ENCODE measurements around the gene ADGRG3.

Gene ADGRG3

DNA sequence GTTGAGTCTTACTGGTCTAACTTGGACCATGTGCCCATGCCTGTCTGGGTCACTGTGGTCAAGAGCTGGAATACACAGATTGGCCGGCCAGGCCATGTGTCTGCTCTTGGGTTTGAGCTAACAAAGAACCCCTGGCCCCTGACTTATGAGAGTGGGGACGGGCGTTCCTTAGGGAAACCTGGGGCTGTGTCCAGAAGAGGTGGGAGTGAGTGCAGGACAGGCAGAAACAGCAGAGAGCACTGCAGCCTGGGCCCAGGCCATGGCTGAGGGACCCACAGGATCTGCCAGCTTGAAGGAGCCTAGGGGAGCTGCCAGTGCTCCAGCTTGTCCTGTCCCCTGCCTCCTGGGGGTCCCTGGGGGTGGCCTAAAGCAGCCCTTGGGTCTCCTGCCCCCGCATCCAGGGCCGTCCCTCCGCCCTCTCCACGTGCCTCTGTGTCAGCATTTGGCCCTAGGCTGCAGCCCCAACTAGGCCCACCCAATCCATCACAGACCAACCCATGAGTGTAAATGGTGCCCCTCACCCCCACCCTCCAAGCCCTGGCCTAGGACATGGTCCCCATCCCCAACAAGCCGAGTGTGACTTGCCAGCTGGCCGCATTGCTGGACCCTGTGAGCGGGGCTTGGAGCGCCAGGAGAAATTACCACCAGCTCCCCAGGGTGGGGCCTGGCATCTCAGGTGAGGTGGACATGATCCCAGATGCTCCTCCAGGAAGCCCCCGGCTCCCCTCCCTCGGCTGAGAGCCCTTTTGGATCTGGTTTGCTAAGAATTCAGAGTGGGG, 14.0 kb downstream of the ADGRG3 start:
- DNase-seq, result no peak

DNA sequence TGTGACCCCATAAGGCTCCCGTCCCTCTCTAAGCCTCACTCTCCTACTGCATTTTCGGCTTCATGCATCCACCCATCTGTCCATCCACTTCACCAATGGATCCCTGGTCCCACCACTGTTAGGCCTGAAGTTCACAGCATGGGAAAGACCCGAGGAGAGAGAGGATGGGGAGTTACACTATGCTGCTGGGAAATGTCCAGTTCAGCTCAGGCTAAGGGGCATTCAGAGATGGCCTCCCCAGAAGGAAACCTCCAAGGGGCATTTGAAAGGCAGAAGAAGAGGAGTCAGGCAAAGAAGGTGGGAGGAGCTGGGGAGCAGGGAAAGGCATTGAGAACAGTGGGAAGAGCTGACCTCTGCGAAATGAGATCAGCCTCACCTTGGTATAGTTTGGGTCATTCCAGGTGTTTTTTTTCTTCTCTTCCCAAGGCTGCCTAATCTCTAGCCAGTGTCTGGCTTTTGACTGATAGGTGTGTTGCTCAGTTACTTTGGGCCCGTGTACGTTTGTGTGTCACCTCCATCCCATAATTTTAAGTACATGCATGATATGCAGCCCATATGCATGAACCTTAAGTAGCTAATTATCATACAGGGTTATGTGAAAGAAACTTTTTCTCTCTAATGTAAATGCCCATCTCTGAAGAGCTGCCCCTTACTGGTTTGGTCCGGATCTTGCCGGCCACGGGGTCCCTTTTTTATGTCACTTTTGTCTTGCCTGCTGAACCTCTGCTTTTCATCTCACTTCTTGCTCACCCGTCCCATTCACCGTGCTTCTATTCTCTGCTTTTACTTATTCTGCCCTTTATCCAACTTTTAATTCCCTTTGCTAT, 14.9 kb downstream of the ADGRG3 start:
- no peak for DNase-seq

DNA sequence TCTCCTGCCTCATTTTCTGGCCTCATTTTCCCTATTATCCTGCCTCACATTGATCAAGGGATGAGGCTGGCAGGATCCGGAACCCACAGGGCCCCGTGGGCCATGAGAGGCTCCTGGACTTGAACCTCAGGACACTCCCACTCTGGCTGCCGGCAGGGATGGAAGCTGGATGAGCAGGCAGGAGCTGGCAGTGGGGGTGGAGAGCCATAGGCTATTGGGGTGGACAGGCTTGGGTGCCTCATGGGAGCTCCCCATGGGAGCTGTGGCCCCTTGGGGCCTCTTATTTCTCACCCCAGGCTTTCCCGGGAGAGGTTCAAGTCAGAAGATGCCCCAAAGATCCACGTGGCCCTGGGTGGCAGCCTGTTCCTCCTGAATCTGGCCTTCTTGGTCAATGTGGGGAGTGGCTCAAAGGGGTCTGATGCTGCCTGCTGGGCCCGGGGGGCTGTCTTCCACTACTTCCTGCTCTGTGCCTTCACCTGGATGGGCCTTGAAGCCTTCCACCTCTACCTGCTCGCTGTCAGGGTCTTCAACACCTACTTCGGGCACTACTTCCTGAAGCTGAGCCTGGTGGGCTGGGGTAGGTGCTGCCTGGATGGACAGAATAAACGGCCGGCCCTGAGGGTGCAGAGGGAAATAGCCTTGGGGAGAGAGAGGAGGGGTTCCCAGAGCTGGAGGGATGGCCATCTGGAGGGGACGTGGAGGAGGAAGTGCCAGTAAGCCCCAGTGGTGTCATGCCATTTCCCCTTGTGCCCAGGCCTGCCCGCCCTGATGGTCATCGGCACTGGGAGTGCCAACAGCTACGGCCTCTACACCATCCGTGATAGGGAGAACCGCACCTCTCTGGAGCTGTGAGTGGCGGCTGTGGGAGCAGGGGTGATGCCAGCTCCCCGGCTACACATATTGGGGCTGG, 15.8 kb downstream of the ADGRG3 start:
- DNase-seq, result no peak

DNA sequence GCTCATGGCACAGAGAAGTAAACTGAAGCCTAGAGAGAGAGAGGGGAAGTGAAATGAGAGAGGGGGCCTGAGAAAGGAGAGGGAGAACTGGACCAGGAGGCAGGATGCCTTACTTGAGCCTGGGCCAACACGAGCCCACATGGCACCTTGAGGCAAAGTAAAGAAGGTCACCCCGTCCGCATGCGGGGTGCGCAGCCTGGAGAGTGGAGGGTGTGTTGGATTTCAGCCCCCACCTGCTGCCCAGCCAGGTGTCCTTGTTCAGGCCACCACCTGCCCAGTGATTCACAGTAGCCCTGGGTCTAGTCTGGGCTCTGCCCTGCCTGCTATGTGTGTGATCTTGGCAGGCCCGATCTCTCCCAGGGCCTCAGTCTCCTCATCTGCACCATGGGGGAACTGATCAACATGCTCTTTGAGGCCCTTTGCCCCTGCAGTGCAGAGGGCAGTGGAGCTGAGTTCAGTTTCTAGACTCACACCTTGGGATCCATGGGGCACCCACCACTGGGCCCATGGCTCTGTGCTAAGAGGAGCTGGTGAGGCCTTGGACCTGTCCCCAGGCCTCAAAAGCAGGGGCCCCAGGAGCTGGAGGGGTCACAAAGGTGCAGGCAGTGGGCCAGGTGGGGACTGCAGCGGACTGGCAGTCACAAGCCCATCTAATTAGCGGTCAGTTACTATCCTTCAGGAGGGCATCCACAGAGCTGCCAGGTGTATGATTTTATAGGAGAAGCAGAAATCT, 16.7 kb downstream of the ADGRG3 start:
- DNase-seq, result no peak

DNA sequence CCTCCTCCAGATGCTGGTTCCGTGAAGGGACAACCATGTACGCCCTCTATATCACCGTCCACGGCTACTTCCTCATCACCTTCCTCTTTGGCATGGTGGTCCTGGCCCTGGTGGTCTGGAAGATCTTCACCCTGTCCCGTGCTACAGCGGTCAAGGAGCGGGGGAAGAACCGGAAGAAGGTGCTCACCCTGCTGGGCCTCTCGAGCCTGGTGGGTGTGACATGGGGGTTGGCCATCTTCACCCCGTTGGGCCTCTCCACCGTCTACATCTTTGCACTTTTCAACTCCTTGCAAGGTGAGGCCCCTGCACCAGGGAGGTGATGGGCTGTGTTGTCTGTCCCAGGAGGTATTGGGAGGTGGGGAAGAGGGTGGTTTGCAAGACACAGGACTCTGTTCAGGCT, 17.5 kb downstream of the ADGRG3 start:
- no peak for DNase-seq

DNA sequence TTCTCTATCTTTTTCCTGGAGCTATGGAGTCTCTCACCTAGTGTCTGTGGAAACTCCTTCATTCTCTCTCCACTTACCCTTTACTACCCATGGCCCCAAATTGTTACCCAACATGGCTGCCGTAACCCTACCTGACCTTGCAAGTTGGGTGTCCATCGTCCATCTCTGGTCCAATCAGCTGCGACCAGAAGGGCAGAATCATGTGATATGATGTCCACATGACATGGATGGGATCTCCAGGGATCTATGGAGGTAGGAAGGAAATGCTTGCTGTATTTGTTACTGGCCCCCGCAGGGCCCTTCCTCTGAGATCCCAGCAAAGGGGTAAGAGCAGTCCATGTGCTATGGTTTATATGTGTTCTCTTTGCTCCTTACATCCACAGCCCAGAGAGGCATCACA, 18.5 kb downstream of the ADGRG3 start:
- no peak for DNase-seq

DNA sequence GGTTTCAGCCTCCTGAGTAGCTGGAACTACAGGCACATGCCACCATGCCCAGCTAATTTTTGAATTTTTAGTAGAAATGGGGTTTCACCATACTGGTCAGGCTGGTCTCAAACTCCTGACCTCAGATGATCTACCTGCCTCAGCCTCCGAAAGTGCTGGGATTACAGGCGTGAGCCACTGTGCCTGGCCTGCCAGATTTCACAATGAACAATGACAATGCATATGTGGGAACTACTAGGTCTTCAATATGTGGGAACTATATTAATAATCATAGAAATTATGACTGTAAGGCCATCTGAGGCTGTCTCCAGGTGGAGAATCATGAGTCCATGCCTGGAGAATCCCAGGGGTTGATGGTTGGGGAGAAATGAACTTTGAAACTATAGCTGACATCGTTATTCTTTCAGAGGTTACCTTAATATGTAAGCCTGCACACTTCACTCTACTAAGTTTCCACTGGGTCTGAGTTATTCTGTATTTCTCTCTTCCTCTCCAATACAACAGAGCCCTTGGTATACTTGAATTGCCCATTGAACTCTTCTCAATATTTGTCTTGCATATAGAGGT, 19.3 kb downstream of the ADGRG3 start:
- no peak for DNase-seq

DNA sequence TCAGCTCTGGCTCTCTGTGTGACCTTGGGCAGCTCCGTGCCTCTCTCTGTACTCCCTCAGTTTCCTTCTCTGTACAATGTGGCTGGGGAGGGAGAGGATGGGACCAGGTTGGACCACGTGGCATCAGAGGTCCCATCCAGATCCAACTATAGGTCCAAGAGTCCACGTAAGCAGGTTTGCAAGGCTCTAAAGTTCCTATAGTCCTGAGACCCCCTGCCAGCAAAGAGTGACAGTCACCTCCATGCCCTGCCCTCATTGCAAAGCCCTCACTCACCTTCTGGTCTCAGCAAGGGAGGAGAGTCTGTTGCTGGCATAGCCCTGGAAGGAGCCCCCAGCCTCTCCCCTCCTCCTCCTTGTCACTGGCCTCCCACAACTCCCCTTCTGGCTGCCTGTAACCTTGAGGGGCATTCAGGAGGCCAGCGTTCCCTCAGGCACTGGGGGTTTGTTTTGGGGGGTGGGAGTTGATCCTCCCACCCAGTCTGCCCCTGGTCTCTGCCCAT, 20.4 kb downstream of the ADGRG3 start:
- no peak for DNase-seq

DNA sequence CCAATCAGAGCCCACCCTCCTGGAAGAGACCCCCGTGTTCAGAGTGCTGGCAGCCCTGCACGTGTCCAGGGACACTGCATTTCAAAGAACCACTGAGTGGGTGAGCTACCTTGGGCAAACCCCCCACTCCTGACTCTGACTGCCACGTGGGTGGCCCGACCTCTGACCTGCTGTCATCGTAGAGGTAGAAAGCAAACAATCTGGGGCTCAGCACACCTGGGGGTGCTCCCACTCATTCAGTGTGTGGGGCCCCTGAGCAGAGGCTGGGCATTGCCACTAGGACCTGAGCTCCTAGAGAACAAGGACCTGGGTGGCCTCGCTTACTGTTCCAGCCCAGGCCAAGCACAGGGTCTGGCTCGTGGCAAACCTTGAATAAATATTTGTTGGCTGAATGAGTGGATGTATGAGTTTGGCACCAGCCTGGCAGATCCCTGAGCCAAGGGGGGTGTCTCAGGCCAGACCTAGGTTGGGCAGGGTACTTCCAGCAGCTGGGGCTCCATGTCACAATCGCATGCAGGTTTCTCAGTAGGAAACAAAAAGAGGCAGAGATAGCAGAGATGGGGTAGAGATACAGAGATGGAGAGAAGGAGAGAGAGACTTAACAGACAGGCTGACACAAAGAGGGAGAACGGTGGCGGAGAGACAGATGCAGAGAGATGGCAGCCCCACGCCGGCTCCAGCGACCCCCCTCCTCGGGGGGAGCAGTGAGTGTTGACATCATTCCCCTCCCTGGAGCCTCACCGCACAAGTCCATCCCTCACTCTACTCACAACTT, 21.1 kb downstream of the ADGRG3 start:
- no peak for DNase-seq

DNA sequence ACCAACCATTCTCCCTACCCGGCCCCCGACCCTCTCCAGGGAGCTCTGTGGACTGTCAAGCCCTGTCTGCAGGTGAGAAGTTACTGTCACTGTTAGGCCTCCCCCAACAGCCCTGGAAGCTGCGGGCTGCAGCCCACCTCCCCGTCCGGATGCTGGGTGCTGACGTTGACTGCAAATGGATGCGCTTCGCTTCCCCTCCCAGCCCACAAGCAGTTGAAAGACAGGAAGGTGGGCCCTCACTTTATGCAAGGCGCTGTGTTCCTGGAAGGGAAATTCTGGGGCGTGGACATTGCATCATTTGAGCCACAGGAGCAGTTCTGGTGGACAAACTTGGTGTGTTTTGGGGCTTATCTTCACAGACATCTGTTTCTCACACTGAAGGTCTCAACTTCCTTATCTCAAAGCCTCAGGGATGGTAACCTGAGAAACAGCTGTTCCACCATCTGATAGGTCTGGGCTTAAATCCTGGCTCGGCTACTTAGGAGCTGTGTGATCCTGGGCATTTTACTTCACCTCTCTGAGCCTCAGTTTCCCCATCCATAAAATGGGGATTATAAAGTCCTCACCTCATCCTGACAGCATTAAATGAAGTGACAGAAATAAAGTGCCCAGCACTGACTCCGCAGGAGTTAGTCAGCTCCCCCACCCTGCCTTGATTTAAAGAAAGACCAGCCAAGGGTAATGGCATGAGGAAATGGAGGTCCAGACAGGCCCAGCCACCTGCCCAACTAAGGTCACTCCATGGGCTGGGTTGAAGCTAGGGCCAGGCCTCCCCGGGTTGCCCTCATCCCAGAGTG, 21.9 kb downstream of the ADGRG3 start:
- DNase-seq, result peak in 1 of 2 donors; percentile 13

DNA sequence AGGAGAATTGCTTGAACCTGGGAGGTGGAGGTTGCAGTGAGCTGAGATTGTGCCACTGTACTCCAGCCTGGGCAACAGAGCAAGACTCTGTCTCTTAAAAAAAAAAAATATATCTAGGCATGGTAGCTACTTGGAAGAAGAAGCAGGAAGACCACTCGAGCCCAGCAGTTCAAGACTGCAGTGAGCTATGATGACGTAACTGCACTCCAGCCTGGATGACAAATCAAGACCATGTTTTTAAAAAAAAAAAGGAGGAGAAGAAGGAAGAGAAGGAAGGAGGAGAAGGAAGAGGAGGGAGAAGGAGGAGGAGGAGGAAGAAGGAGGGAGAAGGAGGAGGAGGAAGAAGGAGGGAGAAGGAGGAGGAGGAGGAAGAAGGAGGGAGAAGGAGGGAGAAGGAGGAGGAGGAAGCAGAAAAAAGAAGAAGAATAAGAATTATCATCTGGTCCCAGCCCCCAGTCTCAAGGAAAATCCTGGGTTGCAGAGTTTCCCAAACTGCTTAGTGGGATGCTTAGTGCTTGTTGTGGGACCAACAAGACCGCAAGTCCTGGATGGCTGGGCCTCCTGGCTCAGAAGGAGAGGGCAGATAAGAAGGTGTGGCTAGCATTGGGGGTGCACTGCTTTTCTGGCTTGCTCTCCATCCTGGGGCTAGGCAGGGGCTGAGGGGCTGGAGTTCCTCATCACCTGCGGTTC, 22.8 kb downstream of the ADGRG3 start:
- DNase-seq, result no peak

DNA sequence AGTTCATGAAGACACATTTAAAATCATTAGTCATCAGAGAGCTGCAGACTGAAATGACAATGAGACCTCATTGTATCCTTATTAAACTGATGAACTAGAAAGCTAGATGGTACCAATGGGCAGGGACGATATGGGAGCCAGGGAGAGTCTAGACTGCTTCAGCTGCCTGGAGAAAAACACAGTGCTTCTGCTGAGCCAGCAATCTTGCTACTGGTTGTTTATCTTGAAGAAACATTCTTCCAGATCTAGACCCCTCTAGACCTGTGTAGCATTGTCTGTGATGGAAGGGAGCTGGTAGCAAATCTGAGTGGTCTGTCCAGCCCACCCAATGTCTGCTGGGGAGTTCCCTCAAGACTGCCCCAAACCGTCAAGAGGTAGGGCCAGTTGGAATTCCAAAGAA, 24.5 kb downstream of the ADGRG3 start:
- no peak for DNase-seq

DNA sequence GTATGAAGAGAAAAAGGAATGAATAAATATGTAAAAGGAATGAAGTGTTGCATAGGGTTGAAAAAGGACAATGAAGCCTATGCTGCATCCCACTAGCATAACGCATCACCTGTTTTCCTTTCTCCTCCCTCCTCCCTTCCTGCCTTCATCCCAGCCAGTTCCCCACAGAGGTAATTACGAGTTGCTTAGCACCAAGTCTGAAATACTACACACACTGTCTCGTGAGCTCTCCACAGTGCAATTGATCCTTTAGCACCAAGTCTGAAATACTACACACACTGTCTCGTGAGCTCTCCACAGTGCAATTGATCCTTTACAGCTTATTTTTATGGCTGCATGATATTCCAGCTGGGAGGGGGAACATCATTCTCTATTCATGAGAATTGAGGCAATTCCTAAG, 25.4 kb downstream of the ADGRG3 start:
- no peak for DNase-seq

DNA sequence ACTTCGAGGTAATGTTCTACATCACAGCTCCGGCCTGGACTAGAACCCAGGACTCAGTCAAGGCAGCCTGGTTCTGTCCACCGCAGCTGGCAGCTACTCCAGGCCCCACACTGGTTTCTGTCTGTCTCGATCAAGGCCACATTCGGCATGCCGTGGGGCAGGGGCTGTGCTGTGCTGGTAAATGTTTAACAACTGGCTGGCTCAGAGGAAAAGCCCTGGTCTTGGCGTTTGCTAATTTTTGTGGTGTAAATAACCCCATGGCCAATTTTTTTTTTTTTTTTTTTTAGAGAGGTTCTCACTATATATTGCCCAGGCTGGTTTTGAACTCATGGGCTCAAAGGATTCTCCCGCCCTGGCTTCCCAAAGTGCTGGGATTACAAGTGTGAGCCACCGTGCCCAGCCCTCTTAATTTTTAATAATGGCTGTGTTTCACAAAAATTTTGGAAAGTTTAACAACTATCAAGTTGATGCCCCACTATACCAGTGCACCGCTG, 26.2 kb downstream of the ADGRG3 start:
- DNase-seq, result no peak

DNA sequence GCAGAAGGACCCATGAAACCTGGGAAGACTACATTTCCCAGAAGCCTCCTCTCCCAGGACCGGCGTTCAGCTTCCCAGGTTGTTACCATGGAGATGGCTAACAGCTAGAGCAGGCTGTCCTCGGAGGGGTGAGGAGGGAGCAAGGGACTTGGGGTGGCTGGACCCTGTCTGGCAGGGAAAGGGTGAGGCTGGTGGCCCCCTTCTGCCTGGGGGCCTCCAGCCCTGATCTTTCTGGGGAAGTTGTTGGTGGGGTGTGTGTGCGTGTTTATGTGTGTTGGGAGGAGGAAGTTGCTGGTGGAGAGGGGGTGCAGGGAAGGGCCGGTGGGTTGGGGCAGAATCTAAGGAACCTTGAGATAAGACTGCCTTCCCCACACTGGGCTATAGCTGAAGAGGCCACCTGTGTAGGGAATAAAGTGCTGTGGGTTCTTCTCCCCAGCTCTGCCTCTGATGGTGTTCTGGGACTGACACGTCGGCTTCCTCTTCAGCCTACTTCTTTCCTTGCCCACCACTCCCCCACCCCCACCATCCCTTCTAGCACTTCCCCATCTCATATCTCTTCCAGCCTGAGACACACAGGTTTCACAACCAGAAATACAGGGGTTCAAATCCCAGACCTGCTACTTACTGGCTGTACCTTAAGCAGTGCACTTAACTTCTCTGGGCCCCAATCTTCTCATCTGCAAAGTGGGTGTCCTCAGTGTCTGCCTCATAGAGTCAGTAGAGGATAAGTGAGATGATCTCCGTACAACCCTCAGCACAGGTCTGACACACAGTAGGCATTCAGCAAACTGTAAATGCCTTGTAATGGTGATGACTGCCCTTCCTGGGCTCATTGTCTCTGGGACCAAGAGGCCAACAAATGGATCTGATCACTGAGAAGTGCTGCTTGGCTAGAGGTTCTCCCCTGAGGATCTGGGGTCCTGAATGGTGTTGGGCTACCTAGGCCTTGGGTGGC, 26.9 kb downstream of the ADGRG3 start, which contains the start of gene DRC7:
Gene DRC7 (plus strand): TSS at position 82 of the 955 bp plus-strand sequence. CDS start 3,144 bp downstream, outside the sequence.
- peak in 1 of 2 donors; percentile 17 for DNase-seq

DNA sequence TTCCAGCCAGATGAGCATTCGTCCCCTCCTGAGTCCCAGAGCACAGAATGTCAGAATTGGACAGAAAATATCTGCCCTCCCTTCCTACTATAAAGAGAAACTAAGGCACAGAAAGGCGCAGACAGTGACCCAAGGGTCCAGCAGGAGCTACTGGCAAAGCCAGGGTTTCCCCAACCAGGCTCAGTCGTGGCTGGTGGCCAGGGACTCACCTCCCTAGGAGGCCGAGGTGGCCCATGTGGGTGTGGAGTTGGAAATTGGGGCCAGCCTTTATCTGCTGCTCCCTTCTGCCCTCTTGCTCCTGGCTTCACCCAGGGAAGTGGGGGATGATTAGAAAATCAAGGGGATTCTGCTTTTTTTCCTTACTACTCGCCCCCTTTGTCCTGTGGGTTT, 27.6 kb downstream of the ADGRG3 start:
- DNase-seq, result no peak

DNA sequence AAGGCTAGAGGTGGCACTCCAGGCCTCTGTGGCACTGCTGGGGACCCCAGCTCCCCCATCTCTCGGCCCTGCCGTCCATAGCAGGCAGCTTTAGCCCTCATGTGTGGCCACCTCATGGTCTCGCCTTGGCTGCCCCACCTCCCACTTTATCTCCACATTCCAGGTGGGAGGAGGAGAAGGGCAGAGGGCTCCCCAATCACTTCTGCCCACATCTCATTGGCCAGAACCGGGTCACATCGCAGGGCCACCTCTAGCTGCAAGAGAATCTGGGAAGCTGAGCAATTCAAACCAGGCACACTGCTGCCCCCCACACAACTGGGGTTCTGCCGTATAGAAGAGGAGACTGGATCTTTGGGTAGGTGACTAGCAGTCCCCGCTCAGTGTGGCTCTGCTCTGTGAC, 28.1 kb downstream of the ADGRG3 start:
- DNase-seq, result no peak

DNA sequence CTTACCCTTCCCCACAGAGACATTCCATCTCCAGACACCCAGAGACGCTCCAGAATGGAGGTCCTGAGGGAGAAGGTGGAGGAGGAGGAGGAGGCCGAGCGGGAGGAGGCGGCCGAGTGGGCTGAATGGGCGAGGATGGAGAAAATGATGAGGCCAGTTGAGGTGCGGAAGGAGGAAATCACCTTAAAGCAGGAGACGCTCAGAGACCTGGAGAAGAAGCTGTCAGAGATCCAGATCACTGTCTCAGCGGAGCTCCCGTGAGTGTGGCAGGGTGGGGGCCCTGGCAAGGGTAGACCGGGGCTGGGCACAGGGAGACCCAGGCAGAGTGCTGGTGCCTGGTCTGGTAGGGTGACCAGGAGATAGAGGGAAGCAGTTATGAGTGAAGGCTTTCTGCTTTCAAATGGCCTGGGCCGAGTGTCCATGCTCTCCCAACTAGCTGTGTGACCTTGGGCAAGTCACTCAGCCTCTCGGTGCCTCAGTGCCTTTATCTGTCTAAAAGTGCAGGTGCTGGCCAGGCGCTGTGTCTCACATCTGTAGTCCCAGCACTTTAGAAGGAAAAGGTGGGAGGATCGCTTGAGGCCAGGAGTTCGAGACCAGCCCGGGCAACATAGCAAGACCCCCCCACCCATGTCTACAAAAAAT, 29.9 kb downstream of the ADGRG3 start:
- DNase-seq, result no peak
